ENCODE measurements around the gene SIGLEC12.

The SIGLEC12 gene

DNA sequence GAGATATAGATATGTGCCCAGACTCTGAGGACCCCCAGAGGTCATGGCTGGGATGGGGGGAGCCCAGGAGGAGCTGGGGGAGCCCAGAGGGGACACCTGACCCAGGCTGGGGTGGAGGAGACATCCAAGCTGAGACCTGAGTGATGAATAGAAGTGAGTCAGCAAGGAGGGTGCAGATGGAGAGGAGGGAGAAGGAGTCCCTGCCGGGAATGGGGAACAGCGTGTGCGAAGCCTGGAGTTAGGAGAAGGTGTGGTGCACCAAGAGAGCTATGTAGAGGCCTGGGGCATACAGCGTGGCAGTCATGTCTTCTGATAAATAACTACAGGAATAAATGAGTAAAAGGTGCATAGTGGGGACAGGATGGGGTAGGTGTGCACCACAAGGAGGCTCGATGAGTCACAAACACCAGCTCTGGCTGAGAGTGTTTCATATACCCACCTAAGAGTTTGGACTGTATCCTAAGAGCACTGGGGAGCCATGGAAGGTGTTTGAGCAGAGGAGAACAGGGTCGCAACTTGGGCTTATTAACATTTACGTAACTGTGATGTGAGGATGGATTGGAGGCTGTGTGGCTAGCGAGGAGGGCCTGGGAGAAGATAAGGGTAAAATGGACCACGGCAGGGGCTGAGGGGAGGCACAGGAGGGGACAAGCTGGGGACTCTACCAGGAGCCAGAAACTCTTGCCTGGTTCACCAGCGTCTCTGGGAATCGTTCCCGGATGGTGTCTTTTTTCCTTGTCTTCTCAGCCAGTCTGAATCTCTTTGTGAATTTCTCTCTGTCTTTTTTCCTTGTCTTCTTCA is 21.9 kb downstream of the SIGLEC12 start:
- Histone ChIP-seq H3K36me3 (ENCODE audit: control insufficient read depth, insufficient read depth, low read length) (no peaks in the 10 kb centered on the region), H3K27me3 (ENCODE audit: control insufficient read depth, insufficient read depth, low read length) (no peaks in the 10 kb centered on the region), H3K9ac (ENCODE audit: low read depth, low read length) (no peak overlapping the region), H3K4me1 (ENCODE audit: control insufficient read depth, insufficient read depth, low read length) (no peaks in the 10 kb centered on the region), H3K27ac (ENCODE audit: low read depth, low read length) (no peak overlapping the region), H3K4me3 (ENCODE audit: low read depth, low read length) (no peak overlapping the region), H3K9me3 (ENCODE audit: control insufficient read depth, insufficient read depth, low read length) (peaks cover 20% of the 10 kb centered on the region; the same call in 1 of the 2 replicates)

DNA sequence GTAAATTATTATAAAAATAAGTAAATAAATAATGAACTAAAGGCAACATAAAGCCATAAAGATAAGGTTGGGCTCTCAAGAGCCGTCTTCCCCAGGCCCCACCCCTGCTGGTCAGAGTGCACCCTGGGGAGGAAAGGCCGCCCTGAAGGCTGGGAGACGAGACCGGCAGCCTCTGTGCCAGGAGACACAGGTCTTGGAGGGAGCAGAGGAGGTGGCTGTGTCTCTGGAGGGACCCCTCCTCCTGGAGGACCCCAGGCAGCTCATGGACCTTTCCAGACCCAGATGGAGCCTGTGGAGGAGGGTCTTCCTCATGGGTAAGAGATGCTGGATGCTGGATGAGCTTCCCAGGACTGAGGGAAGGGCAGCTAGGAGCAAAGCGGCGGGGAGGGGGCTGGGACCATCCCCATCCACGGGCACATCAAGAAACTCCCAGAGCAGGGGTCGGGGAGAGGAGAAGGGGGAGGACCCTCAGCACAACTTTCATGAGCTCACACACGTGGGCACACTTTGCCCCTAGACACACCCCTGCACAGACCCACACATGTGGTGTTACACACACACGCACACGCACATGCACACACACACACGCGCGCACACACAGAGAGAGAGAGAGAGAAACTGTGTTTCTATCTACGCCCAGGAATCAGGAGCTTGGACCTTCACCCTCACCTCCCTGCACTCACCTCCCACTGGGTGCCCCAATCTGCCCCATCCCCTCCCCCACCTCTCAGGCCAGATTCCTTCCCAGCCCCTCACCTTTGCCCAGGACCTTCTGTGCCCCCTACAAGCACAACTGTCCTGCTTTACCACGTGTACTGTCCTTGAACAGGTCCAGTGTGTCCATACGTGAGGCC is 23.0 kb downstream of the SIGLEC12 start, which contains the start of gene CEACAM18:
Gene CEACAM18, plus strand, starts transcription at position 159 of the 854 bp plus-strand sequence.
- Histone ChIP-seq H3K4me1 (ENCODE audit: control insufficient read depth, insufficient read depth, low read length) (no peaks in the 10 kb centered on the region), H3K27ac (ENCODE audit: low read depth, low read length) (no peak within 1 kb of the TSS), H3K36me3 (ENCODE audit: control insufficient read depth, insufficient read depth, low read length) (no peaks in the 10 kb centered on the region), H3K9me3 (ENCODE audit: control insufficient read depth, insufficient read depth, low read length) (peaks cover 14% of the 10 kb centered on the region; the same call in 1 of the 2 replicates), H3K9ac (ENCODE audit: low read depth, low read length) (no peak within 1 kb of the TSS), H3K4me3 (ENCODE audit: low read depth, low read length) (no peak within 1 kb of the TSS), H3K27me3 (ENCODE audit: control insufficient read depth, insufficient read depth, low read length) (no peaks in the 10 kb centered on the region)

- no peaks in the 10 kb centered on the region for H3K36me3 ChIP-seq (ENCODE audit: control insufficient read depth, insufficient read depth, low read length)
- no peak overlapping the region for H3K4me3 ChIP-seq (ENCODE audit: low read depth, low read length)
- H3K9me3 ChIP-seq (ENCODE audit: control insufficient read depth, insufficient read depth, low read length): peaks cover 8% of the 10 kb centered on the region; the same call in 1 of the 2 replicates
- no peak overlapping the region for H3K9ac ChIP-seq (ENCODE audit: low read depth, low read length)
- H3K4me1 ChIP-seq (ENCODE audit: control insufficient read depth, insufficient read depth, low read length): no peaks in the 10 kb centered on the region
- H3K27ac ChIP-seq (ENCODE audit: low read depth, low read length): no peak overlapping the region
- H3K27me3 ChIP-seq (ENCODE audit: control insufficient read depth, insufficient read depth, low read length): no peaks in the 10 kb centered on the region
These were observed 24.3 kb downstream of the SIGLEC12 start for GRCh38 chr19:51477344-51477743.

- no peaks in the 10 kb centered on the region for H3K36me3 ChIP-seq (ENCODE audit: control insufficient read depth, insufficient read depth, low read length)
- no peak overlapping the region for H3K4me3 ChIP-seq (ENCODE audit: low read depth, low read length)
- no peak overlapping the region for H3K9ac ChIP-seq (ENCODE audit: low read depth, low read length)
- H3K4me1 ChIP-seq (ENCODE audit: control insufficient read depth, insufficient read depth, low read length): no peaks in the 10 kb centered on the region
- no peaks in the 10 kb centered on the region for H3K27me3 ChIP-seq (ENCODE audit: control insufficient read depth, insufficient read depth, low read length)
- peaks cover 8% of the 10 kb centered on the region; the same call in 1 of the 2 replicates for H3K9me3 ChIP-seq (ENCODE audit: control insufficient read depth, insufficient read depth, low read length)
- H3K27ac ChIP-seq (ENCODE audit: low read depth, low read length): no peak overlapping the region
These were observed 25.4 kb downstream of the SIGLEC12 start for GRCh38 chr19:51476164-51476563.

- Histone ChIP-seq H3K36me3 (ENCODE audit: control insufficient read depth, insufficient read depth, low read length) (no peaks in the 10 kb centered on the region), H3K9ac (ENCODE audit: low read depth, low read length) (no peak overlapping the region), H3K9me3 (ENCODE audit: control insufficient read depth, insufficient read depth, low read length) (peaks cover 8% of the 10 kb centered on the region; the same call in 1 of the 2 replicates), H3K4me1 (ENCODE audit: control insufficient read depth, insufficient read depth, low read length) (no peaks in the 10 kb centered on the region), H3K27ac (ENCODE audit: low read depth, low read length) (no peak overlapping the region), H3K4me3 (ENCODE audit: low read depth, low read length) (no peak overlapping the region), H3K27me3 (ENCODE audit: control insufficient read depth, insufficient read depth, low read length) (no peaks in the 10 kb centered on the region)
These were observed 28.4 kb downstream of the SIGLEC12 start for GRCh38 chr19:51473009-51473707.

- H3K9me3 ChIP-seq (ENCODE audit: control insufficient read depth, insufficient read depth, low read length): peaks cover 8% of the 10 kb centered on the region; the same call in 1 of the 2 replicates
- no peaks in the 10 kb centered on the region for H3K36me3 ChIP-seq (ENCODE audit: control insufficient read depth, insufficient read depth, low read length)
- no peak overlapping the region for H3K4me3 ChIP-seq (ENCODE audit: low read depth, low read length)
- no peaks in the 10 kb centered on the region for H3K4me1 ChIP-seq (ENCODE audit: control insufficient read depth, insufficient read depth, low read length)
- H3K9ac ChIP-seq (ENCODE audit: low read depth, low read length): no peak overlapping the region
- no peak overlapping the region for H3K27ac ChIP-seq (ENCODE audit: low read depth, low read length)
- no peaks in the 10 kb centered on the region for H3K27me3 ChIP-seq (ENCODE audit: control insufficient read depth, insufficient read depth, low read length)
These were observed 29.0 kb downstream of the SIGLEC12 start for GRCh38 chr19:51472607-51473006.

DNA sequence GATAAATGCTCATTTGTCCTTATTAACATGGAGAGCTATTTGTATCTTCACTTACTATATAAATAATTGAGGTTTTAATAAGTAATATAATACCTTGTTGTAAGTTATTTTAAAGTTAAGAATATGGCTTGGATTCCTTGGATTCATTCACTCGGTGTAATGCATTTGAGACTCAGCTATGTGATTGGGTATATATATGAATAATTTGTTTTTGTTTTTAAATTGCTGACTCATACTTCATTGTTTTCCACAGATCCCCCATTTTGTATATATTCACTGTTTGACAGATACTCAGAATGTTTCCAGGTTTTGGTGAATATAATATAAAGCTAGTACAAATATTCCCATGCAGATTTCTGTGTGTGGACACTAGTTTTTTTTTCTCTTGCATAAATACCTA is 30.1 kb downstream of the SIGLEC12 start:
- Histone ChIP-seq H3K27ac (ENCODE audit: low read depth, low read length) (no peak overlapping the region), H3K9ac (ENCODE audit: low read depth, low read length) (no peak overlapping the region), H3K27me3 (ENCODE audit: control insufficient read depth, insufficient read depth, low read length) (peaks cover 3% of the 10 kb centered on the region), H3K4me3 (ENCODE audit: low read depth, low read length) (no peak overlapping the region), H3K4me1 (ENCODE audit: control insufficient read depth, insufficient read depth, low read length) (no peaks in the 10 kb centered on the region), H3K36me3 (ENCODE audit: control insufficient read depth, insufficient read depth, low read length) (no peaks in the 10 kb centered on the region), H3K9me3 (ENCODE audit: control insufficient read depth, insufficient read depth, low read length) (peaks cover 8% of the 10 kb centered on the region; the same call in 1 of the 2 replicates)

GRCh38 chr19:51470966-51471365 is 30.6 kb downstream of the SIGLEC12 start:
- peaks cover 4% of the 10 kb centered on the region; the same call in 1 of the 2 replicates for H3K9me3 ChIP-seq (ENCODE audit: control insufficient read depth, insufficient read depth, low read length)
- H3K36me3 ChIP-seq (ENCODE audit: control insufficient read depth, insufficient read depth, low read length): no peaks in the 10 kb centered on the region
- no peak overlapping the region for H3K9ac ChIP-seq (ENCODE audit: low read depth, low read length)
- H3K27me3 ChIP-seq (ENCODE audit: control insufficient read depth, insufficient read depth, low read length): peaks cover 7% of the 10 kb centered on the region
- no peak overlapping the region for H3K4me3 ChIP-seq (ENCODE audit: low read depth, low read length)
- no peak overlapping the region for H3K27ac ChIP-seq (ENCODE audit: low read depth, low read length)
- H3K4me1 ChIP-seq (ENCODE audit: control insufficient read depth, insufficient read depth, low read length): no peaks in the 10 kb centered on the region

DNA sequence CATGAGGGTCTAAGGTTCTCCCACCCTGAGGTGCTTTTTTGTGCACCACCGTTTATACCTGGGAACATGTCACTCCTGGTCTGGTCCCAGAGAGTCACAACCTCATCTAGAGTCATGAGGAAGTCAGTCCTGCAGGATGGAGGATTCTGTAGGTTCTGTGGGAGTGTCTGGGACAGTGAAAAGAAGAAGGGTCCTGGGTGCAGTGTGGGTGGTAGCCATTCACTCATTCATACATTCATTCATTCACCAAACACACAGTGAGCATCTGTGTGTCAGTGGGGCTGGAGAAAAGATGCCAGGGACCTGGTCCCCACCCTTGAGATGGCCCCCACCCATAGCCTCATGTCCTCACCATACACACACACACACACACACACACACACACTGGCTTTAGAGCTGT is 32.0 kb downstream of the SIGLEC12 start:
- peaks cover 13% of the 10 kb centered on the region for H3K27me3 ChIP-seq (ENCODE audit: control insufficient read depth, insufficient read depth, low read length)
- H3K36me3 ChIP-seq (ENCODE audit: control insufficient read depth, insufficient read depth, low read length): no peaks in the 10 kb centered on the region
- H3K4me1 ChIP-seq (ENCODE audit: control insufficient read depth, insufficient read depth, low read length): no peaks in the 10 kb centered on the region
- H3K27ac ChIP-seq (ENCODE audit: low read depth, low read length): no peak overlapping the region
- H3K9me3 ChIP-seq (ENCODE audit: control insufficient read depth, insufficient read depth, low read length): 0 out of 2 replicates have a peak, but pooled peaks cover 4% of the 10 kb centered on the region
- H3K4me3 ChIP-seq (ENCODE audit: low read depth, low read length): no peak overlapping the region
- no peak overlapping the region for H3K9ac ChIP-seq (ENCODE audit: low read depth, low read length)

GRCh38 chr19:51469162-51469561 is 32.4 kb downstream of the SIGLEC12 start:
- Histone ChIP-seq H3K4me1 (ENCODE audit: control insufficient read depth, insufficient read depth, low read length) (no peaks in the 10 kb centered on the region), H3K9me3 (ENCODE audit: control insufficient read depth, insufficient read depth, low read length) (0 out of 2 replicates have a peak, but pooled peaks cover 4% of the 10 kb centered on the region), H3K4me3 (ENCODE audit: low read depth, low read length) (no peak overlapping the region), H3K9ac (ENCODE audit: low read depth, low read length) (no peak overlapping the region), H3K27ac (ENCODE audit: low read depth, low read length) (no peak overlapping the region), H3K36me3 (ENCODE audit: control insufficient read depth, insufficient read depth, low read length) (no peaks in the 10 kb centered on the region), H3K27me3 (ENCODE audit: control insufficient read depth, insufficient read depth, low read length) (peaks cover 16% of the 10 kb centered on the region)
